ENCODE measurements around the gene COL18A1. TPM values are rescaled to one million over a fixed set of nuclear protein-coding genes. Genes with fewer than 3 reads are reported as not detected.
A peak's percentile ranks its signal among the peaks of the same experiment; 100 is the strongest.

COL18A1 gene
- 100 to 1,000 TPM in 1 of 4 donors, 10 to 100 TPM in 3; 19.3 to 121 (median 23.3) TPM for total RNA-seq

GRCh38 chr21:45404730-45405270, at the start of gene COL18A1:
Gene COL18A1 (plus strand): TSS chr21:45405165. CDS start chr21:45405231, 66 bp downstream.
- intact Hi-C loops (cut with DNase I; ENCODE audit: low total_unique reads) (no loop called here), in situ Hi-C loops (cut with MboI; ENCODE audit: low pct_ligation_motif_present in 1 of 4, low pct_unique_long_range_greater_than_20kb in 1 of 4, low sequenced_read_pairs in 3 of 4) (no loop called here)
- H3K27ac ChIP-seq: peak within 1 kb of the TSS; percentile 69 to 82 (median 74)

GRCh38 chr21:45355573-45355972, 49.4 kb upstream of the COL18A1 start:
- intact Hi-C loops (cut with DNase I; ENCODE audit: low total_unique reads) (no loop called here), in situ Hi-C loops (cut with MboI; ENCODE audit: low pct_ligation_motif_present in 1 of 4, low pct_unique_long_range_greater_than_20kb in 1 of 4, low sequenced_read_pairs in 3 of 4) (loop anchor here in 1 of 4 donors (10.0 kb wide), 1 partner anchor 61 kb away; no protein-coding TSS in a partner anchor)
- DNase-seq: no peak
- H3K4me3 ChIP-seq: no peak overlapping the region
- H3K4me1 ChIP-seq: peaks cover 0 to 3% (median 0%) of the 10 kb centered on the region in 4 donors
- no peaks in the 10 kb centered on the region for H3K9me3 ChIP-seq
- no peak overlapping the region for H3K27ac ChIP-seq
- TF ChIP-seq POLR2A (IDR thresholded peaks at IDR 0.05) (no peak), POLR2AphosphoS5 (IDR thresholded peaks at IDR 0.05) (no peak), EP300 (IDR thresholded peaks at IDR 0.05; ENCODE audit: low read depth) (no peak), CTCF (IDR thresholded peaks at IDR 0.05) (no peak)
- no peaks in the 10 kb centered on the region for H3K27me3 ChIP-seq
- no peaks in the 10 kb centered on the region for H3K36me3 ChIP-seq
- WGBS, 2 donors (ENCODE audit: low coverage in 1 of 2): 60 to 62% methylated on average over 7 to 14 of the region's 14 CpGs

More at GRCh38 chr21:45404730-45405270, at the start of gene COL18A1:
- peak; percentile 29 for DNase-seq
- Histone ChIP-seq H3K36me3 (no peaks in the 10 kb centered on the region), H3K27me3 (peaks cover 59% of the 10 kb centered on the region), H3K9me3 (peaks cover 0 to 3% of the 10 kb centered on the region in 2 donors), H3K4me3 (peak within 1 kb of the TSS; percentile 3 to 54 (median 40)), H3K4me1 (peaks cover 6 to 17% (median 11%) of the 10 kb centered on the region in 4 donors)
- TF ChIP-seq POLR2A (IDR thresholded peaks at IDR 0.05) (no peak), EP300 (IDR thresholded peaks at IDR 0.05; ENCODE audit: low read depth) (no peak), POLR2AphosphoS5 (IDR thresholded peaks at IDR 0.05) (no peak), CTCF (IDR thresholded peaks at IDR 0.05) (no peak)
- 0% methylated on average over 11 of the region's 69 CpGs; no CpG with 5 or more reads in 1 of the 2 donors for WGBS, 2 donors (ENCODE audit: low coverage in 1 of 2)

GRCh38 chr21:45356251-45356650, 48.7 kb upstream of the COL18A1 start:
- in situ Hi-C loops (cut with MboI; ENCODE audit: low pct_ligation_motif_present in 1 of 4, low pct_unique_long_range_greater_than_20kb in 1 of 4, low sequenced_read_pairs in 3 of 4): loop anchor here in 1 of 4 donors (10.0 kb wide), 1 partner anchor 61 kb away; no protein-coding TSS in a partner anchor
- DNase-seq: no peak

More at GRCh38 chr21:45356251-45356650, 48.7 kb upstream of the COL18A1 start:
- H3K4me1 ChIP-seq: peaks cover 0 to 3% (median 0%) of the 10 kb centered on the region in 4 donors
- H3K36me3 ChIP-seq: no peaks in the 10 kb centered on the region
- WGBS, 2 donors (ENCODE audit: low coverage in 1 of 2): 88% methylated on average over 10 of the region's 10 CpGs; no CpG with 5 or more reads in 1 of the 2 donors
- no peaks in the 10 kb centered on the region for H3K27me3 ChIP-seq
- H3K4me3 ChIP-seq: no peak overlapping the region
- peak overlapping the region in 1 of 4 donors; percentile 69 for H3K27ac ChIP-seq
- intact Hi-C loops (cut with DNase I; ENCODE audit: low total_unique reads): no loop called here
- no peaks in the 10 kb centered on the region for H3K9me3 ChIP-seq
- TF ChIP-seq CTCF (IDR thresholded peaks at IDR 0.05) (no peak), EP300 (IDR thresholded peaks at IDR 0.05; ENCODE audit: low read depth) (no peak), POLR2AphosphoS5 (IDR thresholded peaks at IDR 0.05) (no peak), POLR2A (IDR thresholded peaks at IDR 0.05) (no peak)

Data from transverse colon (tissue), 4 donors.